ENCODE results near the gene CEP85L. TPM values are rescaled to one million over a fixed set of nuclear protein-coding genes. Genes with fewer than 3 reads are reported as not detected.

The CEP85L gene
- total RNA-seq, 2 experiments from 2014 or later: 32.9 to 39.6 TPM

GRCh38 chr6:118630067-118630466 lies 21.3 kb downstream of the CEP85L start:
- Mint-ChIP-seq H3K9me3 (ENCODE audit: low read depth) (no peaks in the 10 kb centered on the region), H3K4me1 (peaks cover 9% of the 10 kb centered on the region), H3K4me3 (no peak overlapping the region), H3K27me3 (no peaks in the 10 kb centered on the region), H3K36me3 (peaks cover 64% of the 10 kb centered on the region), H3K27ac (no peak overlapping the region)
- ATAC-seq: no peak
- CTCF ChIA-PET: no interaction called here
- no peak for DNase-seq

- no peak for DNase-seq
- no peak overlapping the region for H3K4me3 Mint-ChIP-seq
- H3K27ac Mint-ChIP-seq: no peak overlapping the region
- no peaks in the 10 kb centered on the region for H3K27me3 Mint-ChIP-seq
- no peak for ATAC-seq
- peaks cover 6% of the 10 kb centered on the region for H3K4me1 Mint-ChIP-seq
- peaks cover 60% of the 10 kb centered on the region for H3K36me3 Mint-ChIP-seq
- CTCF ChIA-PET: interaction anchor here (0.8 to 1.0 kb wide), 2 partner anchors 78 to 173 kb away, joined by 3 to 5 read pairs; no protein-coding TSS in a partner anchor
- H3K9me3 Mint-ChIP-seq (ENCODE audit: low read depth): no peaks in the 10 kb centered on the region
These were observed 23.7 kb downstream of the CEP85L start for GRCh38 chr6:118627724-118628123.

- CTCF ChIA-PET: interaction anchor here (1.2 kb wide), 1 partner anchor 20 kb away, joined by 3 read pairs; no protein-coding TSS in a partner anchor
- Mint-ChIP-seq H3K36me3 (peaks cover 46% of the 10 kb centered on the region), H3K27ac (no peak overlapping the region), H3K9me3 (ENCODE audit: low read depth) (no peaks in the 10 kb centered on the region), H3K4me3 (no peak overlapping the region), H3K4me1 (peaks cover 3% of the 10 kb centered on the region), H3K27me3 (no peaks in the 10 kb centered on the region)
- DNase-seq (no peak), ATAC-seq (no peak)
These were observed 25.6 kb downstream of the CEP85L start for GRCh38 chr6:118625833-118626232.

DNA sequence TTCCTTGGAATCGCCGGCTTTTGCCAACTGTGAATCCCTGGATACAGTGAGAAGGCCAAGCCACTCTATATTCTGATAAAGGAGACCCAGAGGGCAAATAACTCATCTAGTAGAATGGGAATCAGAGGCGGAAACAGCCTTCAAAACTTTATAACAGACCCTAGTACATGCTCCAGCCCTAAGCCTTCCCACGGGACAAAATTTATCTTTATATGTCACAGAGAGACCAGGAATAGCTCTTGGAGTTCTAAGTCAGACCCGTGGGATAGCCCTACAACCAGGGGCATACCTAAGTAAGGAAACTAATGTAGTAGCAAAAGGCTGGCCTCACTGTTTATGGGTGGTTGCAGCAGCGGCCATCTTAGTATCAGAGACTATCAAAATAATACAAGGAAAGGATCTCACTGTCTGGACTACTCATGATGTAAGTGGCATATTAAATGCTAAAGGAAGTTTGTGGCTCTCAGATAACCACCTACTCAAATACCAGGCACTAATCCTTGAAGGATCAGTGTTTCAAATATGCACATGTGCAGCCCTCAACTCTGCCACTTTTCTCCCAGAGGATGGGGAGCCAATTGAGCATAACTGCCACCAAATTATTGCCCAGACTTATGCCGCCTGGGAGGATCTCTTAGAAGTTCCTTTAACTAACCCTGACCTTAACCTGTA lies 29.5 kb downstream of the CEP85L start:
- H3K4me3 Mint-ChIP-seq: no peak overlapping the region
- H3K9me3 Mint-ChIP-seq (ENCODE audit: low read depth): no peaks in the 10 kb centered on the region
- ATAC-seq: no peak
- H3K27ac Mint-ChIP-seq: no peak overlapping the region
- H3K4me1 Mint-ChIP-seq: peaks cover 10% of the 10 kb centered on the region
- H3K36me3 Mint-ChIP-seq: peaks cover 12% of the 10 kb centered on the region
- H3K27me3 Mint-ChIP-seq: no peaks in the 10 kb centered on the region
- DNase-seq: no peak
- CTCF ChIA-PET: no interaction called here

GRCh38 chr6:118620202-118620601 lies 31.2 kb downstream of the CEP85L start:
- Mint-ChIP-seq H3K4me1 (peaks cover 10% of the 10 kb centered on the region), H3K9me3 (ENCODE audit: low read depth) (no peaks in the 10 kb centered on the region), H3K27ac (no peak overlapping the region), H3K27me3 (no peaks in the 10 kb centered on the region), H3K4me3 (no peak overlapping the region), H3K36me3 (peaks cover 7% of the 10 kb centered on the region)
- CTCF ChIA-PET: interaction anchor here (1.4 kb wide), 1 partner anchor 55 kb away, joined by 5 read pairs; no protein-coding TSS in a partner anchor
- no peak for ATAC-seq
- DNase-seq: no peak

DNA sequence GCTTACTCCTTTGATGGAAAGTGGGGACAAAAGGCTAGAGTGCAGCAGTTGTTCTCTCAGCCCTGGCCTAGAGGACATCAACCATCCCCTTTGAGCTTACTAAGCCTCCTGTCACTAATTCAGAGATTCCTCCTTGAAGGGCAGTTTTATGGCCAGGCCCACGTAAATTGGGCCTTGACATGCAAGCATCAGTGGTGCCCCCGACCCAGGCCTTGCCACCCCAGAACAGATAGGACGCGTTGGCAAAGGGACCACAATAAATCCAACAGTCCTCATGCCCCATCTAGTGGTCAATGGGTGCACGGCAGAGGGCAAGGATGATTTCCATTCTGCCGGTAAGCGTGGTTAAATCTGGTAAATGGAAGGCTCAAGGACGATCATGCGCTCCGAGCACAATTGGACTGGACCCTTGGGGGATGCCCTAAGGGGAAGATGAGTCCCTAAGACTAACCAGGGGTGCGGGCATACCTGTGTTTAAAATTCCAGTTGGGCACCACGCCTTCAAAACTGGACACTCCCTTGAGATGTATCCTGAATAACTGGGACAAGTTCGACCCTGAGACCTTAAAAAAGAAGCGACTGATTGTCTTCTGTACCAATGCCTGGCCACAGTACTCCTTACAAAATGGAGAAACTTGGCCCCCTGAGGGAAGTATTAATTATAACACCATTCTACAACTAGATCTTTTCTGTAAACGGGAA lies 32.6 kb downstream of the CEP85L start:
- Mint-ChIP-seq H3K27ac (no peak overlapping the region), H3K4me3 (no peak overlapping the region)
- peak; percentile 65 for DNase-seq

GRCh38 chr6:118617417-118617816 lies 34.0 kb downstream of the CEP85L start:
- peaks cover 2% of the 10 kb centered on the region for H3K9me3 Mint-ChIP-seq (ENCODE audit: low read depth)
- no peak overlapping the region for H3K4me3 Mint-ChIP-seq
- ATAC-seq (no peak), DNase-seq (no peak)
- CTCF ChIA-PET: no interaction called here
- peaks cover 14% of the 10 kb centered on the region for H3K4me1 Mint-ChIP-seq
- H3K27ac Mint-ChIP-seq: no peak overlapping the region
- H3K27me3 Mint-ChIP-seq: no peaks in the 10 kb centered on the region
- H3K36me3 Mint-ChIP-seq: peaks cover 13% of the 10 kb centered on the region

More for the DNA sequence above, 32.6 kb downstream of the CEP85L start:
- peak; percentile 79 for ATAC-seq
- peaks cover 13% of the 10 kb centered on the region for H3K4me1 Mint-ChIP-seq
- CTCF ChIA-PET: interaction anchor here (0.9 kb wide), 1 partner anchor 17 kb away, joined by 3 read pairs; no protein-coding TSS in a partner anchor
- peaks cover 7% of the 10 kb centered on the region for H3K36me3 Mint-ChIP-seq
- H3K9me3 Mint-ChIP-seq (ENCODE audit: low read depth): no peaks in the 10 kb centered on the region
- H3K27me3 Mint-ChIP-seq: no peaks in the 10 kb centered on the region

DNA sequence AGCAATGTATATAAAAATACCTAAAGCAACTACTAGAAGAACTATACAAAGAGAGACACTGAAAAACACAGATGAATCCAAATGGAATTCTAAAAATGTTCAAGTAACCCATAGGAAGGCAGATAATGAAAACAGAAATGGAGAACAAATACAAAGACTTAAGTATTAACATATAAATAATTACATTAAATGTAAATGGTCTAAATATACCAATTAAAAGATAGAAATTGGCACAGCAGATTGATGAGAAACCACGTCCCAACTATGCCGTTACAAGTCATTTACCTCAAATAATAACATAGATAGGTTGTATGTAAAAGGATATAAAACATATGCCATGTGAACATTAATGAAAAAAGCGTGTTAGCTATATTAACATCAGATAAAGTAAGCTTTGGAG lies 40.1 kb downstream of the CEP85L start:
- Mint-ChIP-seq H3K9me3 (ENCODE audit: low read depth) (peaks cover 15% of the 10 kb centered on the region), H3K4me3 (no peak overlapping the region), H3K36me3 (peaks cover 46% of the 10 kb centered on the region), H3K27ac (no peak overlapping the region), H3K4me1 (peaks cover 18% of the 10 kb centered on the region), H3K27me3 (no peaks in the 10 kb centered on the region)
- no peak for ATAC-seq
- no peak for DNase-seq
- CTCF ChIA-PET: no interaction called here

- Mint-ChIP-seq H3K4me3 (no peak overlapping the region), H3K27me3 (no peaks in the 10 kb centered on the region), H3K27ac (no peak overlapping the region), H3K9me3 (ENCODE audit: low read depth) (peaks cover 14% of the 10 kb centered on the region), H3K4me1 (peaks cover 15% of the 10 kb centered on the region), H3K36me3 (peaks cover 66% of the 10 kb centered on the region)
- ATAC-seq: no peak
- CTCF ChIA-PET: interaction anchor here (0.6 to 1.2 kb wide), 3 partner anchors 33 to 500 kb away, joined by 3 read pairs; no protein-coding TSS in a partner anchor
- DNase-seq: no peak
These were observed 44.5 kb downstream of the CEP85L start for GRCh38 chr6:118606858-118607257.

DNA sequence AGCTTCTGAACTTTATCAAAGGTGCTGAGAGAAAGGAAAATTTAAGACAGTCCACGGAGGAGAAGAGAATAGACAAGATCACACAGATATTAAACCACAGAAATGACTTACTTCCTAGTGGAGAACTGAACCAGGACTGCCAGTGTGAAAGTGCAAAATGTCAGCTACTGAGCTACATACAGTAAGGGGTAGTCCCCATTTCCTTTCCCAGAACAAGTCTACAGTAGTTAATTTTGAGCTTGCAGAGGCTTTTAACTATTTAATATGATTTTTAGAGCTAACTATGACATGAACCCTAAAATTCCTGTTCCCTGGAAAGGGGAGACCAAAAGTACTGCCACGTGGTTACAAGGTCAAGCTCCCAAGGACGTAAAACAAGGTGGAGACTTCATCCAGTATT lies 45.1 kb downstream of the CEP85L start:
- peaks cover 11% of the 10 kb centered on the region for H3K9me3 Mint-ChIP-seq (ENCODE audit: low read depth)
- CTCF ChIA-PET: interaction anchor here (0.6 to 1.6 kb wide), 5 partner anchors 10 to 501 kb away, joined by 3 read pairs; no protein-coding TSS in a partner anchor
- H3K36me3 Mint-ChIP-seq: peaks cover 66% of the 10 kb centered on the region

GRCh38 chr6:118603372-118603771 lies 48.0 kb downstream of the CEP85L start:
- no peak for ATAC-seq
- CTCF ChIA-PET: no interaction called here
- H3K9me3 Mint-ChIP-seq (ENCODE audit: low read depth): peaks cover 5% of the 10 kb centered on the region
- DNase-seq: no peak
- peaks cover 57% of the 10 kb centered on the region for H3K36me3 Mint-ChIP-seq
- H3K4me3 Mint-ChIP-seq: no peak overlapping the region
- H3K4me1 Mint-ChIP-seq: peaks cover 9% of the 10 kb centered on the region
- H3K27me3 Mint-ChIP-seq: no peaks in the 10 kb centered on the region
- H3K27ac Mint-ChIP-seq: no peak overlapping the region

More for the DNA sequence above, 45.1 kb downstream of the CEP85L start:
- H3K27ac Mint-ChIP-seq: peak overlapping the region; percentile 46
- no peak for DNase-seq
- H3K27me3 Mint-ChIP-seq: no peaks in the 10 kb centered on the region
- ATAC-seq: no peak
- peaks cover 15% of the 10 kb centered on the region for H3K4me1 Mint-ChIP-seq
- H3K4me3 Mint-ChIP-seq: no peak overlapping the region

GRCh38 chr6:118602300-118602699 lies 49.1 kb downstream of the CEP85L start:
- Mint-ChIP-seq H3K27me3 (no peaks in the 10 kb centered on the region), H3K9me3 (ENCODE audit: low read depth) (peaks cover 5% of the 10 kb centered on the region), H3K27ac (no peak overlapping the region), H3K4me1 (peaks cover 9% of the 10 kb centered on the region), H3K36me3 (peaks cover 59% of the 10 kb centered on the region), H3K4me3 (no peak overlapping the region)
- CTCF ChIA-PET: interaction anchor here (1.0 kb wide), 1 partner anchor 16 kb away, joined by 3 read pairs; no protein-coding TSS in a partner anchor
- DNase-seq: no peak
- ATAC-seq: no peak

DNA sequence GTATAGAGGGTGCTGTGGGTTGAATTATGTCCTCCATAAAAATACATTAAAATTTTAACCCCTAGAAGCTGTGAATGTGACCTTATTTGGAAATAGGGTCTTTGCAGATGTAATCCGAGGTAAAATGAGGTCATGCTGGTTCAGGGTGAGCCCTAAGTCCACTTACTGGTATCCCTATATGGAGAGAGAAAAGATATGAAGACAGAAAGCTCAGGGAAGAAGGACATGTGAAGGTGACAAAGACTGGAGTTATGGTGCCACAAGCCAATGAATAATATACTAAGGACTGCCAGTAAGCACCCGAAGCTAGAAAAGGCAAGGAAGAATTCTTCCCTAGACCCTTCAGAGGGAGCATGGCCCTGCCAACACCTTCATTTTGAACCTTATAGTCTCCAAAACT lies 53.1 kb downstream of the CEP85L start:
- H3K36me3 Mint-ChIP-seq: peaks cover 52% of the 10 kb centered on the region

More for the DNA sequence above, 53.1 kb downstream of the CEP85L start:
- ATAC-seq: no peak
- H3K27me3 Mint-ChIP-seq: no peaks in the 10 kb centered on the region
- no peak overlapping the region for H3K27ac Mint-ChIP-seq
- no peak overlapping the region for H3K4me3 Mint-ChIP-seq
- H3K4me1 Mint-ChIP-seq: no peaks in the 10 kb centered on the region
- DNase-seq: no peak
- peaks cover 8% of the 10 kb centered on the region for H3K9me3 Mint-ChIP-seq (ENCODE audit: low read depth)
- CTCF ChIA-PET: interaction anchor here (1.7 kb wide), 1 partner anchor 19 kb away, joined by 9 read pairs; no protein-coding TSS in a partner anchor

Measured in activated CD8-positive, alpha-beta memory T cell treated with anti-CD3 and anti-CD28 coated beads, Interleukin-2, amount 10 ng/mL, durations not matched to agents 7 days and 5 days (primary cell).